HepG2 (cell line): ENCODE results near the gene TBC1D20. TPM values are rescaled to one million over a fixed set of nuclear protein-coding genes. Genes with fewer than 3 reads are reported as not detected.

Experiments
- ATAC-seq: fragments of 200-7000 bp; cut with Tn5 transposase; 3 replicates; pipeline ENCODE4 v1.9.1; 2020; ENCODE audit warnings: mild to moderate bottlenecking, moderate library complexity
- BruUV-seq: library from RNA; stranded (reverse); fragments of 400-500 nt; replicated peaks from 2 replicates; lab custom pipeline; 2021; lab: Mats Ljungman, UMichigan
- CTCF ChIA-PET: fragments of 300-600 bp; formaldehyde crosslinking; extraction: SDS; loops from one replicate; lab custom pipeline; 2021; ENCODE audit warnings: low total read pairs, inconsistent platforms, low intra/inter-chr PET ratio; lab: Yijun Ruan, JAX
- POLR2A ChIA-PET: fragments of 350-600 bp; sonication (Branson Sonifier 250); formaldehyde crosslinking; loops from one replicate; lab custom pipeline; 2020; ENCODE audit warnings: antibody characterized with exemption, inconsistent platforms; lab: Yijun Ruan, JAX
- DNase-seq: peaks from one replicate; pipeline ENCODE4 v3.0.0-alpha.2; 2015; ENCODE audit warnings: low spot score
- FAIRE-seq: peaks from 3 replicates; lab custom pipeline; 2011; peaks lifted over from hg19 to GRCh38; lab: Jason Lieb, UNC
- H2AFZ ChIP-seq: one replicate; pipeline ENCODE4 v1.6.1; 2011; ENCODE audit warnings: low read length, inconsistent platforms
- H3K27ac ChIP-seq: fragments of 300-600 bp; 3 replicates; pipeline ENCODE4 v1.8.0; 2011; ENCODE audit warnings: mixed run types, mild to moderate bottlenecking, mixed read lengths, low read length, inconsistent platforms; ENCODE audit not compliant: insufficient read depth; ENCODE audit errors: extremely low read length
- H3K27me3 ChIP-seq, 2 experiments: fragments of 200-600 bp in 1 of 2; 2 replicates in 1 of 2; 3 replicates in 1 of 2; pipeline versions ENCODE4 v1.6.0 to v1.8.0; 2011; ENCODE audit warnings: low read length in 2 of 2, mild to moderate bottlenecking in 2 of 2, moderate library complexity in 2 of 2, inconsistent platforms in 1 of 2; ENCODE audit not compliant: insufficient read depth in 2 of 2, control insufficient read depth in 1 of 2
- H3K36me3 ChIP-seq, 2 experiments: fragments of 200-600 bp in 1 of 2; replicated peaks in 1 of 2; 2 replicates in 1 of 2; 3 replicates in 1 of 2; pipeline versions ENCODE4 v1.5.1 to v1.8.0; 2011; ENCODE audit warnings: low read length in 2 of 2, inconsistent platforms in 1 of 2; ENCODE audit not compliant: insufficient read depth in 2 of 2, control insufficient read depth in 1 of 2
- H3K4me1 ChIP-seq: 2 replicates; pipeline ENCODE4 v1.5.1; 2012; ENCODE audit warnings: low read length, inconsistent platforms; ENCODE audit not compliant: insufficient read depth
- H3K4me2 ChIP-seq: 2 replicates; pipeline ENCODE4 v1.6.0; 2011; ENCODE audit warnings: low read depth, low read length, inconsistent platforms
- H3K4me3 ChIP-seq, 3 experiments: fragments of 200-600 bp in 1 of 3; sonication (generic), shearing (Covaris generic) in 1 of 3; replicated peaks in 1 of 3; 2 replicates each; pipeline ENCODE4 v1.5.1; 2011 to 2016; ENCODE audit warnings: low read length in 3 of 3, inconsistent platforms in 2 of 3, low read depth in 2 of 3, mild to moderate bottlenecking in 2 of 3, control low read depth in 1 of 3, mixed read lengths in 1 of 3; ENCODE audit not compliant: insufficient read depth in 1 of 3
- H3K79me2 ChIP-seq: one replicate; pipeline ENCODE4 v1.6.1; 2011; ENCODE audit warnings: low read length, inconsistent platforms; ENCODE audit not compliant: insufficient read depth
- H3K9ac ChIP-seq: 2 replicates; pipeline ENCODE4 v1.6.0; 2011; ENCODE audit warnings: mild to moderate bottlenecking, low read depth, low read length, inconsistent platforms; ENCODE audit not compliant: insufficient read depth
- H3K9me3 ChIP-seq: 2 replicates; pipeline ENCODE4 v1.5.1; 2012; ENCODE audit warnings: mild to moderate bottlenecking, low read length
- H4K20me1 ChIP-seq: 2 replicates; pipeline ENCODE4 v1.6.0; 2011; ENCODE audit warnings: inconsistent platforms, mild to moderate bottlenecking, low read length, moderate library complexity; ENCODE audit not compliant: insufficient read depth
- ADNP ChIP-seq: sonication (generic); formaldehyde crosslinking; IDR thresholded peaks from 2 replicates; pipeline ENCODE4 v1.4.0; 2020; ENCODE audit warnings: missing genetic modification reagents
- ATF4 ChIP-seq, 2 experiments: fragments of 450-650 bp in 1 of 2; sonication (generic) in 1 of 2; formaldehyde crosslinking; IDR thresholded peaks; 2 replicates each; pipeline versions ENCODE4 v1.5.0 to v1.8.0; 2020 to 2022; ENCODE audit warnings: mild to moderate bottlenecking in 1 of 2, missing genetic modification reagents in 1 of 2
- FOXO4 ChIP-seq: sonication (generic); formaldehyde crosslinking; conservative IDR thresholded peaks from 2 replicates; pipeline ENCODE4 v1.8.1; 2023; ENCODE audit warnings: missing genetic modification reagents
- GABPA ChIP-seq, 2 experiments: IDR thresholded peaks; 2 replicates each; pipeline ENCODE4 v1.6.1; 2011 to 2016; ENCODE audit warnings: low read depth in 2 of 2, low read length in 1 of 2, missing biosample characterization in 1 of 2, missing genetic modification characterization in 1 of 2
- GATAD1 ChIP-seq: IDR thresholded peaks from 2 replicates; pipeline ENCODE4 v1.6.1; 2016; ENCODE audit warnings: missing genetic modification reagents, missing compliant biosample characterization
- HOXA9 ChIP-seq: sonication (generic); formaldehyde crosslinking; IDR thresholded peaks from 2 replicates; pipeline ENCODE4 v1.8.1; 2022; ENCODE audit warnings: missing genetic modification reagents, mild to moderate bottlenecking, moderate library complexity, borderline replicate concordance
- KMT2A ChIP-seq: sonication (generic); formaldehyde crosslinking; IDR thresholded peaks from 2 replicates; pipeline ENCODE4 v1.4.0; 2020; ENCODE audit warnings: missing genetic modification reagents
- MAZ ChIP-seq, 2 experiments: sonication (generic) in 1 of 2; formaldehyde crosslinking in 1 of 2; IDR thresholded peaks; 2 replicates each; pipeline versions ENCODE4 v1.5.0 to v1.6.1; 2012 to 2020; ENCODE audit warnings: low read depth in 2 of 2, mild to moderate bottlenecking in 2 of 2, borderline replicate concordance in 1 of 2, improper control_type of control experiment in 1 of 2, low read length in 1 of 2, missing genetic modification reagents in 1 of 2, moderate library complexity in 1 of 2
- PRPF4 ChIP-seq: fragments of 200-400 bp; formaldehyde crosslinking; IDR thresholded peaks from 2 replicates; pipeline ENCODE4 v1.6.1; 2016; ENCODE audit warnings: low read length, low read depth; ENCODE audit not compliant: poor library complexity, severe bottlenecking
- REPIN1 ChIP-seq: sonication (generic); formaldehyde crosslinking; IDR thresholded peaks from 2 replicates; pipeline ENCODE4 v1.8.0; 2022; ENCODE audit warnings: missing genetic modification reagents, low read depth, mild to moderate bottlenecking, borderline replicate concordance
- SALL1 ChIP-seq: sonication (generic); formaldehyde crosslinking; IDR thresholded peaks from 2 replicates; pipeline ENCODE4 v1.8.0; 2022; ENCODE audit warnings: mild to moderate bottlenecking, missing genetic modification reagents
- TBX2 ChIP-seq: sonication (generic); formaldehyde crosslinking; IDR thresholded peaks from 2 replicates; pipeline ENCODE4 v1.5.0; 2020; ENCODE audit warnings: missing genetic modification reagents, mild to moderate bottlenecking, borderline replicate concordance
- ZBTB1 ChIP-seq: sonication (generic); formaldehyde crosslinking; IDR thresholded peaks from 2 replicates; pipeline ENCODE4 v1.4.0; 2020; ENCODE audit warnings: missing genetic modification reagents, borderline replicate concordance
- ZBTB21 ChIP-seq: sonication (generic); formaldehyde crosslinking; IDR thresholded peaks from 2 replicates; pipeline ENCODE4 v1.4.0; 2020; ENCODE audit warnings: missing genetic modification reagents
- ZBTB38 ChIP-seq: sonication (generic); formaldehyde crosslinking; IDR thresholded peaks from 2 replicates; pipeline ENCODE4 v1.5.1; 2020; ENCODE audit warnings: mild to moderate bottlenecking, missing genetic modification reagents
- ZBTB7A ChIP-seq: sonication (generic); formaldehyde crosslinking; IDR thresholded peaks from 2 replicates; pipeline ENCODE4 v1.8.0; 2022; ENCODE audit warnings: mild to moderate bottlenecking, missing genetic modification reagents
- ZFP91 ChIP-seq: sonication (generic); formaldehyde crosslinking; IDR thresholded peaks from 2 replicates; pipeline ENCODE4 v1.9.0; 2022; ENCODE audit warnings: missing genetic modification reagents, mild to moderate bottlenecking, borderline replicate concordance
- ZNF17 ChIP-seq: sonication (generic); formaldehyde crosslinking; IDR thresholded peaks from 2 replicates; pipeline ENCODE4 v1.5.0; 2020; ENCODE audit warnings: mild to moderate bottlenecking, missing genetic modification reagents
- ZNF230 ChIP-seq: sonication (generic); formaldehyde crosslinking; IDR thresholded peaks from 2 replicates; pipeline ENCODE4 v1.4.0; 2020; ENCODE audit warnings: mild to moderate bottlenecking, missing genetic modification reagents
- ZNF317 ChIP-seq: sonication (generic); formaldehyde crosslinking; IDR thresholded peaks from 2 replicates; pipeline ENCODE4 v1.5.0; 2020; ENCODE audit warnings: mild to moderate bottlenecking, missing genetic modification reagents
- ZNF788 ChIP-seq: sonication (generic); formaldehyde crosslinking; IDR thresholded peaks from 2 replicates; pipeline ENCODE4 v1.5.0; 2020; ENCODE audit warnings: mild to moderate bottlenecking, missing genetic modification reagents, borderline replicate concordance
- WGBS: methylation state at CpG from one replicate; pipeline ENCODE4 v1.1.6; 2017; ENCODE audit warnings: low lambda C conversion rate; 5-methylcytosine and 5-hydroxymethylcytosine counted together
- in situ Hi-C: cut with HindIII; loops from 2 replicates; pipeline ENCODE4 v1.10.0; 2017; ENCODE audit warnings: low pct_unique_long_range_greater_than_20kb; ENCODE audit not compliant: extremely low pct_ligation_motif_present
- intact Hi-C: fragments of 100-400 bp; cut with micrococcal nuclease; formaldehyde crosslinking; loops from one replicate; pipeline ENCODE4 v1.10.0; 2022; ENCODE audit not compliant: unreplicated experiment
- polyA plus RNA-seq, 8 experiments: library from polyadenylated mRNA; depleted of rRNA in 3 of 8; stranded (reverse) in 7 of 8; unstranded in 1 of 8; fragments of >200 nt; fragmentation: Illumina TruSeq in 4 of 8; extraction: Trizol in 4 of 8; gene quantifications; 2 replicates each; pipeline versions ENCODE4 v1.2.1 to v1.2.3, GENCODE V29; 2011 to 2016; ENCODE audit warnings: low read depth in 4 of 8, missing spikeins in 1 of 8, mixed read lengths in 1 of 8; ENCODE audit not compliant: insufficient read depth in 1 of 8
- total RNA-seq, 5 experiments: library from RNA; depleted of rRNA; stranded (reverse); fragments of >200 nt; fragmentation: Illumina TruSeq; extraction: Trizol; gene quantifications; 2 replicates each; pipeline ENCODE4 v1.2.3, GENCODE V29; 2016; ENCODE audit warnings: low read depth in 1 of 5

The TBC1D20 gene
- total and polyA plus RNA-seq, 2 of the 13 experiments (the other 11 are each of a cell fraction or from before 2014, with no cell fraction given): 36.6 to 47.1 TPM

- no peak for DNase-seq
- Histone ChIP-seq H4K20me1 (no peaks in the 10 kb centered on the region), H3K9ac (no peak overlapping the region), H3K4me1 (peaks cover 82% of the 10 kb centered on the region), H3K4me2 (no peak overlapping the region), H3K27ac (peak overlapping the region; percentile 99), H3K4me3 (no peak overlapping the region), H3K79me2 (peaks cover 20% of the 10 kb centered on the region), H2AFZ (no peak overlapping the region), H3K27me3 (no peaks in the 10 kb centered on the region; a peak in 1 of 5 replicates), H3K36me3 (no peaks in the 10 kb centered on the region; a peak in 1 of 5 replicates), H3K9me3 (no peaks in the 10 kb centered on the region)
- intact Hi-C loops (no loop called here), in situ Hi-C loops (no loop called here)
- BruUV-seq: no TSS peak
- FAIRE-seq: no peak
- ATAC-seq: no peak
- 97% methylated on average over 4 of the region's 4 CpGs for WGBS
- ChIA-PET CTCF (no interaction called here), POLR2A (interaction anchor here (0.9 to 29.0 kb wide), 3 partner anchors 16 to 57 kb away, joined by 3 to 1587 read pairs (median 909); partner anchors contain the start of genes NRSN2 and TRIB3)
- TF ChIP-seq ZNF230 (CRISPR knock-in tag) (no peak), ZBTB38 (CRISPR knock-in tag) (peak; percentile 58), KMT2A (no peak), ZBTB21 (CRISPR knock-in tag) (0 out of 2 replicates have a peak, but pooled peaks have one; percentile 29), GATAD1 (CRISPR knock-in tag) (no peak), SALL1 (CRISPR knock-in tag) (0 out of 2 replicates have a peak, but pooled peaks have one; percentile 16), ZFP91 (CRISPR knock-in tag) (no peak), ATF4 (CRISPR knock-in tag; IDR thresholded peaks at IDR 0.05) (0 out of 4 replicates have a peak, but pooled peaks of 1 of the 2 experiments have one; percentile 20), ZNF17 (CRISPR knock-in tag) (no peak), MAZ (IDR thresholded peaks at IDR 0.05; ENCODE audit: borderline replicate concordance, low read depth, low read length) (no peak), MAZ (CRISPR knock-in tag; IDR thresholded peaks at IDR 0.05; ENCODE audit: low read depth) (0 out of 2 replicates have a peak, but pooled peaks have one; percentile 39), ADNP (CRISPR knock-in tag) (no peak), GABPA (IDR thresholded peaks at IDR 0.05; ENCODE audit: low read depth, low read length) (no peak), GABPA (CRISPR knock-in tag; IDR thresholded peaks at IDR 0.05; ENCODE audit: low read depth) (no peak), TBX2 (peak; percentile 46; the same call in 1 of the 2 replicates), ZNF788 (0 out of 2 replicates have a peak, but pooled peaks have one; percentile 14), ZNF317 (peak; percentile 4; the same call in 1 of the 2 replicates), ZBTB7A (no peak), ZBTB1 (no peak), REPIN1 (CRISPR knock-in tag) (no peak), FOXO4 (0 out of 2 replicates have a peak, but pooled peaks have one; percentile 73), HOXA9 (CRISPR knock-in tag) (no peak), PRPF4 (peak; percentile 27)
Measured at GRCh38 chr20:404088-404487, 58.2 kb downstream of the TBC1D20 start.
